Ishikawa (cell line): ENCODE results near the gene ST14.

Source experiments
- CEBPB ChIP-seq: IDR thresholded peaks from 2 replicates; pipeline ENCODE4 v1.6.1; 2012
- CREB1 ChIP-seq: IDR thresholded peaks from 2 replicates; pipeline ENCODE4 v1.6.1; 2012; ENCODE audit warnings: low read depth
- EGR1 ChIP-seq: IDR thresholded peaks from 2 replicates; pipeline ENCODE4 v1.6.1; 2012
- EP300 ChIP-seq: IDR thresholded peaks from 2 replicates; pipeline ENCODE4 v1.6.1; 2012; ENCODE audit warnings: borderline replicate concordance
- FOXM1 ChIP-seq: IDR thresholded peaks from 2 replicates; pipeline ENCODE4 v1.6.1; 2012; ENCODE audit warnings: low read depth, borderline replicate concordance
- MAX ChIP-seq: IDR thresholded peaks from 2 replicates; pipeline ENCODE4 v1.6.1; 2012
- NFIC ChIP-seq: IDR thresholded peaks from 2 replicates; pipeline ENCODE4 v1.6.1; 2012
- RAD21 ChIP-seq: IDR thresholded peaks from 2 replicates; pipeline ENCODE4 v1.6.1; 2012; ENCODE audit warnings: low read depth
- REST ChIP-seq: IDR thresholded peaks from 2 replicates; pipeline ENCODE4 v1.6.1; 2012; ENCODE audit warnings: low read depth, mild to moderate bottlenecking
- TAF1 ChIP-seq: IDR thresholded peaks from 2 replicates; pipeline ENCODE4 v1.6.1; 2012; ENCODE audit warnings: low read depth, mild to moderate bottlenecking
- TCF12 ChIP-seq: IDR thresholded peaks from 2 replicates; pipeline ENCODE4 v1.6.1; 2012; ENCODE audit warnings: low read depth
- TEAD4 ChIP-seq: IDR thresholded peaks from 2 replicates; pipeline ENCODE4 v1.6.1; 2012
- USF1 ChIP-seq: IDR thresholded peaks from 2 replicates; pipeline ENCODE4 v1.6.1; 2012
- YY1 ChIP-seq: IDR thresholded peaks from 2 replicates; pipeline ENCODE4 v1.6.1; 2012; ENCODE audit warnings: low read depth
- ZBTB7A ChIP-seq: IDR thresholded peaks from 2 replicates; pipeline ENCODE4 v1.6.1; 2012; ENCODE audit warnings: low read depth

The ST14 gene

GRCh38 chr11:130209128-130209932 is 49.7 kb downstream of the ST14 start:
- TF ChIP-seq TAF1: no peak
- TF ChIP-seq EP300: no peak
- TF ChIP-seq RAD21: no peak
- TF ChIP-seq EGR1: no peak
- no peak for TF ChIP-seq REST
- no peak for TF ChIP-seq NFIC
- TF ChIP-seq CEBPB: no peak
- no peak for TF ChIP-seq USF1
- TF ChIP-seq CREB1: no peak
- no peak for TF ChIP-seq YY1
- TF ChIP-seq MAX: no peak
- TF ChIP-seq FOXM1: no peak
- no peak for TF ChIP-seq TEAD4
- no peak for TF ChIP-seq ZBTB7A
- no peak for TF ChIP-seq TCF12

GRCh38 chr11:130209954-130210854 is 50.6 kb downstream of the ST14 start:
- no peak for TF ChIP-seq RAD21

GRCh38 chr11:130211144-130211543 is 51.6 kb downstream of the ST14 start:
- no peak for TF ChIP-seq MAX
- no peak for TF ChIP-seq RAD21
- no peak for TF ChIP-seq ZBTB7A
- TF ChIP-seq EP300: no peak
- TF ChIP-seq FOXM1: no peak
- TF ChIP-seq TAF1: no peak
- no peak for TF ChIP-seq USF1
- TF ChIP-seq EGR1: no peak
- TF ChIP-seq CEBPB: no peak

GRCh38 chr11:130211781-130212401 is 52.3 kb downstream of the ST14 start:
- TF ChIP-seq NFIC: no peak
- TF ChIP-seq TCF12: no peak
- no peak for TF ChIP-seq YY1
- no peak for TF ChIP-seq EP300
- TF ChIP-seq CEBPB: no peak
- TF ChIP-seq MAX: no peak
- TF ChIP-seq TEAD4: no peak
- no peak for TF ChIP-seq USF1
- no peak for TF ChIP-seq EGR1
- TF ChIP-seq FOXM1: no peak
- TF ChIP-seq TAF1: no peak
- TF ChIP-seq ZBTB7A: no peak
- no peak for TF ChIP-seq REST
